ENCODE data around the gene BIRC5. TPM values are rescaled to one million over a fixed set of nuclear protein-coding genes. Genes with fewer than 3 reads are reported as not detected.
"Not testable (repeated sequence)": the region's sequence is repeated elsewhere in the genome, so short reads cannot be mapped to it uniquely, and the experiment has no call there.

Gene BIRC5
- total RNA-seq: 11.0 TPM

DNA sequence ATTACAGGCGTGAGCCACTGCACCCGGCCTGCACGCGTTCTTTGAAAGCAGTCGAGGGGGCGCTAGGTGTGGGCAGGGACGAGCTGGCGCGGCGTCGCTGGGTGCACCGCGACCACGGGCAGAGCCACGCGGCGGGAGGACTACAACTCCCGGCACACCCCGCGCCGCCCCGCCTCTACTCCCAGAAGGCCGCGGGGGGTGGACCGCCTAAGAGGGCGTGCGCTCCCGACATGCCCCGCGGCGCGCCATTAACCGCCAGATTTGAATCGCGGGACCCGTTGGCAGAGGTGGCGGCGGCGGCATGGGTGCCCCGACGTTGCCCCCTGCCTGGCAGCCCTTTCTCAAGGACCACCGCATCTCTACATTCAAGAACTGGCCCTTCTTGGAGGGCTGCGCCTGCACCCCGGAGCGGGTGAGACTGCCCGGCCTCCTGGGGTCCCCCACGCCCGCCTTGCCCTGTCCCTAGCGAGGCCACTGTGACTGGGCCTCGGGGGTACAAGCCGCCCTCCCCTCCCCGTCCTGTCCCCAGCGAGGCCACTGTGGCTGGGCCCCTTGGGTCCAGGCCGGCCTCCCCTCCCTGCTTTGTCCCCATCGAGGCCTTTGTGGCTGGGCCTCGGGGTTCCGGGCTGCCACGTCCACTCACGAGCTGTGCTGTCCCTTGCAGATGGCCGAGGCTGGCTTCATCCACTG lies at the start of gene BIRC5:
Gene BIRC5, plus strand, starts transcription at position 238 of the 690 bp plus-strand sequence. Its CDS starts 64 bp downstream, at position 302.
- no peaks in the 10 kb centered on the region for H3K36me3 ChIP-seq (ENCODE audit: control insufficient read depth in 3 of 3, insufficient read depth in 3 of 3, low read length in 3 of 3)
- no peaks in the 10 kb centered on the region for H3K9me3 ChIP-seq (ENCODE audit: control insufficient read depth in 3 of 3, low read length in 3 of 3)
- H3K4me1 ChIP-seq (ENCODE audit: control insufficient read depth in 3 of 3, insufficient read depth in 3 of 3, low read length in 3 of 3): peaks cover 5 to 6% (median 5%) of the 10 kb centered on the region in 3 donors
- peak within 1 kb of the TSS in 1 of 3 donors; percentile 57 for H3K9ac ChIP-seq (ENCODE audit: low read depth in 1 of 3, low read length in 3 of 3)
- H3K27ac ChIP-seq (ENCODE audit: low read depth, low read length): no peak within 1 kb of the TSS
- peak within 1 kb of the TSS; percentile 58 to 69 (median 60) for H3K4me3 ChIP-seq (ENCODE audit: low read length in 3 of 3)
- no peaks in the 10 kb centered on the region for H3K27me3 ChIP-seq (ENCODE audit: control insufficient read depth in 3 of 3, insufficient read depth in 3 of 3, low read length in 3 of 3)

DNA sequence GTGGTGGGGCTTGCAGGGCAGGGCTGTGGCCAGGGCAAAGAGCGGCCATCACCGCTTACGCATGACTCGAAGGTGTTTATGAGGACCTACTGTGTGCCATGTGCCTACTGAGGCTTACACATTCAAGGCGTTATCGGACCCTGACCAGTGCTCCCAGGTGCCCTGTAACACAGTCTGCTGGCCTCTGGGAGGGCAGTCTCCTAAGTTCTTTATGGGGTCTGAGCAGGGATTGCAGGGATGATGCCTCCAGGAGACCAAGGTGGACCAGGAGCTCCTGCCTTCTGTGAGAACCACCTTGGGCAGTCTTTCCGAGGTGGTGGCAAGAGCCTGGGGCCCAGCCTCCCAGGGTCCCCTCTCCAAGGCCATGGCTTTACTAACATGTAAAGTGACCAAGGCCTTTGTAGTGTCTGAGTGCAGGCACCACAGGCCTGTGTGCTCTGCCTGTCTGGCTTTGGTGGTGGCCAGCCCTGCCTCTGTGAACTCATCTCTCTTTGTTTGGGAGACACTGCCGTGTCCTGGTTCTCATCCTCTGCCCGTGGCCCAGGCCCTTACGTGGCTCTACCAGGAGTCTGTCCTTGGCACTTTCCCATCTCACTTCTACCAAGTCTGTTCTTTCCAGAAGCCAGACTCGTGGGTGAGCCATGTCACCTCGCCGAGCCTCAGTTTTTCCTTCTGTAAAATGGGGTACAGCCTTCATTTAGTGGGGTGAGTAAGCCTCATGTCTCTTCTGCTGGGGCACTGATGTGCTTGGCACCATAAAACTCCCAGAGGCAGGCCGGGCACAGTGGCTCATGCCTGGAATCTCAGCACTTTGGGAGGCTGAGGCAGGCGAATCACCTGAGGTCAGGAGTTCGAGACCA lies 49.1 kb upstream of the BIRC5 start:
- Histone ChIP-seq H3K9me3 (ENCODE audit: control insufficient read depth in 3 of 3, low read length in 3 of 3) (no peaks in the 10 kb centered on the region), H3K4me1 (ENCODE audit: control insufficient read depth in 3 of 3, insufficient read depth in 3 of 3, low read length in 3 of 3) (peaks cover 12 to 16% (median 13%) of the 10 kb centered on the region in 3 donors), H3K9ac (ENCODE audit: low read depth in 1 of 3, low read length in 3 of 3) (no peak overlapping the region), H3K27me3 (ENCODE audit: control insufficient read depth in 3 of 3, insufficient read depth in 3 of 3, low read length in 3 of 3) (no peaks in the 10 kb centered on the region), H3K4me3 (ENCODE audit: low read length in 3 of 3) (no peak overlapping the region), H3K36me3 (ENCODE audit: control insufficient read depth in 3 of 3, insufficient read depth in 3 of 3, low read length in 3 of 3) (no peaks in the 10 kb centered on the region), H3K27ac (ENCODE audit: low read depth, low read length) (no peak overlapping the region)

DNA sequence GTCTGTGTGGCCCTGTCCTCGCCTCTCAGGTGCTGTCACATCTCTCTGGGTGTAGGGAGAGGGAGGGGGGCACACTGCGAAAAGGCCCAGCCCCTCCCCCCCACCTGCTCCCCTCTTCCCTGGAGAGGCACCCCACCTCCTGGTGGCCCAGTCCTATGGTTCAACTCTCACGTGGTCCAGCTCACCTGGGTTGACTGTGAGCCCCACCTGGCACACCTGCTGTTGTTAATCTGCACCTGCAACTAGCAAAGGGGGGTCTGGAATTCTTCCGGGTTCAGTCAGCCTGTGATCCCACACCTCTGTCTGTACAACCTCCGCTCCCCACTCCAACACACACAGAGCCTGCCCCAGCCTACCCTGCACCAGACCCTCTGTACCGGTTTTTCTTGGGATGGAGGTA lies 47.6 kb upstream of the BIRC5 start:
- Histone ChIP-seq H3K27ac (ENCODE audit: low read depth, low read length) (no peak overlapping the region), H3K9ac (ENCODE audit: low read depth in 1 of 3, low read length in 3 of 3) (no peak overlapping the region), H3K4me1 (ENCODE audit: control insufficient read depth in 3 of 3, insufficient read depth in 3 of 3, low read length in 3 of 3) (peaks cover 20 to 30% (median 25%) of the 10 kb centered on the region in 3 donors), H3K36me3 (ENCODE audit: control insufficient read depth in 3 of 3, insufficient read depth in 3 of 3, low read length in 3 of 3) (peaks cover 7 to 8% (median 8%) of the 10 kb centered on the region in 3 donors), H3K27me3 (ENCODE audit: control insufficient read depth in 3 of 3, insufficient read depth in 3 of 3, low read length in 3 of 3) (no peaks in the 10 kb centered on the region), H3K4me3 (ENCODE audit: low read length in 3 of 3) (no peak overlapping the region), H3K9me3 (ENCODE audit: control insufficient read depth in 3 of 3, low read length in 3 of 3) (no peaks in the 10 kb centered on the region)

DNA sequence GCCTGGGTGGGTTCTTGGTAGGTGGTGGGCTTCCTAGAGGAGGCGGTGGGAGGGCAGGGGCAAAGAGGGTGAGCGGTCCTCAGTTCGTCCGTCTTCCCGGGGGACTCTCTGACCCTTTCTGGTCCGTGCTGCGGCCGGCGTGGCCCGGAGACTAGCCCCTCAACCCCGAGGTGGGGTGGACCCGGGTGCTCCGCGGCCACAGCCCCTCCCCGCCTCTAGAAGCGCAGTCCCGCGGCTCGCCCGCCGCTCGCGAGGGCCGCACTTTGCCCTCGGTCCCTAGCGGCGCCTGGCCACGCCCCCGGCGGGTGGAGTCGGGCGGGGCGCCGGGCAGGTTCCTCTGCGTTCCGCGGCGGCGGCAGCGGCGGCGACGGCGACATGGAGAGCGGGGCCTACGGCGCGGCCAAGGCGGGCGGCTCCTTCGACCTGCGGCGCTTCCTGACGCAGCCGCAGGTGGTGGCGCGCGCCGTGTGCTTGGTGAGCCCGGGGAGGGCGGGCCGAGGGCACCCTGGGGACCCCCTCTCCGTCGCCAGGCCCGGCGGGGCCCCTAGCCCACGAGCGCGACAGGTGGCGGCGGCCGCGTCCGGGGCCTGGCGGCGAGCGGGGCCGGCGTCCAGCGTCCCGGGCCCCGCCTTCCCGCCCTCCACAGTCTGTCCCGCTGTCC lies 45.7 kb upstream of the BIRC5 start, which contains the start of gene SYNGR2:
Gene SYNGR2, plus strand, starts transcription at position 340 of the 661 bp plus-strand sequence. Its CDS starts 36 bp downstream, at position 376.
- Histone ChIP-seq H3K9ac (ENCODE audit: low read depth in 1 of 3, low read length in 3 of 3) (peak within 1 kb of the TSS; percentile 69 to 88 (median 86)), H3K4me1 (ENCODE audit: control insufficient read depth in 3 of 3, insufficient read depth in 3 of 3, low read length in 3 of 3) (peaks cover 39 to 50% (median 44%) of the 10 kb centered on the region in 3 donors), H3K36me3 (ENCODE audit: control insufficient read depth in 3 of 3, insufficient read depth in 3 of 3, low read length in 3 of 3) (peaks cover 11 to 14% (median 12%) of the 10 kb centered on the region in 3 donors), H3K27me3 (ENCODE audit: control insufficient read depth in 3 of 3, insufficient read depth in 3 of 3, low read length in 3 of 3) (no peaks in the 10 kb centered on the region), H3K27ac (ENCODE audit: low read depth, low read length) (peak within 1 kb of the TSS; percentile 90), H3K9me3 (ENCODE audit: control insufficient read depth in 3 of 3, low read length in 3 of 3) (no peaks in the 10 kb centered on the region), H3K4me3 (ENCODE audit: low read length in 3 of 3) (peak within 1 kb of the TSS; percentile 68 to 86 (median 79))

DNA sequence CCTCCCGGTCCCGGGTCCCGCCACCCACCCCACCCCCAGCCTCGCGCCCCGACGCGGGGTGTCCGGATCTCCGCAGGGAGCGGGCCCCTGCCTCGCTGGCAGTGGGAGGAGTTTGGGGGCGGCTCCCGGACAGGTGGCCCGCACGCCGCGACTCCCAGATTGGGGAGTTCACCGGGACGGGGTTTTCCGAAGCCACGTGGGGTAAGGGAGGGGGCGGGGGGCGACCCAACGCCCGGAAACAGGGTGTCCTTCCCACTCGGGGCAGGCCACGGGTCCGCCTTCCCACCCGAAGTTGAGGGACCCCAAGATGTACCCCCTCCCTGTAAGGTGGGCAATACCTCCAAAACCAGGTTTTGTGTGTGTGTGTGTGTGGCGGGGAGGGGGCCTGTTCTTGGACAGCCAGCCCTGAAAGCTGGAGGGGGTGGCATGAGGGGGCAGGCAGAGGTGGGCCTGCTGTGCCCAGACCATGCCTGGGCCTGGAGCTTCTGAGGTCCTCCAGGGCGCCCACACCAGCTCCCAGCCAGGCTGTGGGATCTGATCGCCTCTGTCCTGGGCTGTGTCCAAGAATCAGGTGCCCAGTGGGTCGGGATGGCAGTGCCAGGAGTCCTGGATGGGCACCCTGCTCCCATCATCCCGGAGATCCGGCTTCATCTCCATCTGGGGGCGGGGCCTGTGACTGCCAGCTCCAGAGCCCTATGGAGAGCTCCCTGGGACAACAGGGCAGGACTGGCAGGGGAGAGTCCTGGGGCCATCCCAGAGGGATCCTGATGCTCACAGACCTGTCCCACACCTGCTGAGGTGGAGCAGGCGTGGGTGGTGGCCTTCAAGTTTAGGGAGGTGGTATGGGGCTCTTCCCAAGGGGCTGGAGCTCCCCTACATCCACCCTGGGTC lies 44.9 kb upstream of the BIRC5 start:
- peak overlapping the region; percentile 90 for H3K27ac ChIP-seq (ENCODE audit: low read depth, low read length)
- peak overlapping the region; percentile 65 to 88 (median 86) for H3K9ac ChIP-seq (ENCODE audit: low read depth in 1 of 3, low read length in 3 of 3)
- H3K27me3 ChIP-seq (ENCODE audit: control insufficient read depth in 3 of 3, insufficient read depth in 3 of 3, low read length in 3 of 3): no peaks in the 10 kb centered on the region
- no peaks in the 10 kb centered on the region for H3K9me3 ChIP-seq (ENCODE audit: control insufficient read depth in 3 of 3, low read length in 3 of 3)
- peak overlapping the region; percentile 68 to 86 (median 79) for H3K4me3 ChIP-seq (ENCODE audit: low read length in 3 of 3)
- H3K4me1 ChIP-seq (ENCODE audit: control insufficient read depth in 3 of 3, insufficient read depth in 3 of 3, low read length in 3 of 3): peaks cover 47 to 57% (median 52%) of the 10 kb centered on the region in 3 donors
- peaks cover 11 to 14% (median 14%) of the 10 kb centered on the region in 3 donors for H3K36me3 ChIP-seq (ENCODE audit: control insufficient read depth in 3 of 3, insufficient read depth in 3 of 3, low read length in 3 of 3)

DNA sequence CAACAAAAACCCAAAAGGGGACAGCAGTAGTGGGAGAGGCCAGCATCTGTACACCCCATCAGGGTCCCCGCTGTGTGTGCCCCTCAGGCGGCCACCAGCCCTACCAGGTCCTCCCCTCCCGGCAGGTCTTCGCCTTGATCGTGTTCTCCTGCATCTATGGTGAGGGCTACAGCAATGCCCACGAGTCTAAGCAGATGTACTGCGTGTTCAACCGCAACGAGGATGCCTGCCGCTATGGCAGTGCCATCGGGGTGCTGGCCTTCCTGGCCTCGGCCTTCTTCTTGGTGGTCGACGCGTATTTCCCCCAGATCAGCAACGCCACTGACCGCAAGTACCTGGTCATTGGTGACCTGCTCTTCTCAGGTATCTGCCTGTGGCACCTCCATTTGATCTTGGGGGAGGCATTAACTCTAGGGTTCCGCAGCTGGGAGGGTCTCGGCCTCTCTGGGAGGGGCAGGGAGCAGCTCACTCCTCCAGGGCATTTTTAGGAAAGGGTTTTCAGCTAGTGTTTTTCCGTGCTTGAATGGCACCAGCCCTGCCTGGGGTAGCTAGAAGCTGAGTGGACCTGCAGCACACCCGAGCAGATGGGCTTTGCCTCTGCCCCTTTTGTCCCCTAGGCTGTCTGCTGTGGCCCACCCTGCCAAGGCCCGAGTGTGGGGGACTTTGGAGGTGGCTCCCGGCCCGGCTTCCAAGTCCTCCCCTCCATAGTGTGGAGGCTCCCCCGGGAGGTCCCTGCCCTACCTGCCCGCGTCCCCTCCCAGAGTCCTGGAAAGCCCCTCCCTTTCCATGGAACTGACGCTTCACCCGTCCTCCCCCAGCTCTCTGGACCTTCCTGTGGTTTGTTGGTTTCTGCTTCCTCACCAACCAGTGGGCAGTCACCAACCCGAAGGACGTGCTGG lies 43.1 kb upstream of the BIRC5 start:
- Histone ChIP-seq H3K36me3 (ENCODE audit: control insufficient read depth in 3 of 3, insufficient read depth in 3 of 3, low read length in 3 of 3) (peaks cover 11 to 14% (median 14%) of the 10 kb centered on the region in 3 donors), H3K27me3 (ENCODE audit: control insufficient read depth in 3 of 3, insufficient read depth in 3 of 3, low read length in 3 of 3) (no peaks in the 10 kb centered on the region), H3K9ac (ENCODE audit: low read depth in 1 of 3, low read length in 3 of 3) (peak overlapping the region in 2 of 3 donors; percentile 47 to 80), H3K9me3 (ENCODE audit: control insufficient read depth in 3 of 3, low read length in 3 of 3) (no peaks in the 10 kb centered on the region), H3K4me1 (ENCODE audit: control insufficient read depth in 3 of 3, insufficient read depth in 3 of 3, low read length in 3 of 3) (peaks cover 64 to 75% (median 70%) of the 10 kb centered on the region in 3 donors), H3K27ac (ENCODE audit: low read depth, low read length) (peak overlapping the region; percentile 99), H3K4me3 (ENCODE audit: low read length in 3 of 3) (no peak overlapping the region)

DNA sequence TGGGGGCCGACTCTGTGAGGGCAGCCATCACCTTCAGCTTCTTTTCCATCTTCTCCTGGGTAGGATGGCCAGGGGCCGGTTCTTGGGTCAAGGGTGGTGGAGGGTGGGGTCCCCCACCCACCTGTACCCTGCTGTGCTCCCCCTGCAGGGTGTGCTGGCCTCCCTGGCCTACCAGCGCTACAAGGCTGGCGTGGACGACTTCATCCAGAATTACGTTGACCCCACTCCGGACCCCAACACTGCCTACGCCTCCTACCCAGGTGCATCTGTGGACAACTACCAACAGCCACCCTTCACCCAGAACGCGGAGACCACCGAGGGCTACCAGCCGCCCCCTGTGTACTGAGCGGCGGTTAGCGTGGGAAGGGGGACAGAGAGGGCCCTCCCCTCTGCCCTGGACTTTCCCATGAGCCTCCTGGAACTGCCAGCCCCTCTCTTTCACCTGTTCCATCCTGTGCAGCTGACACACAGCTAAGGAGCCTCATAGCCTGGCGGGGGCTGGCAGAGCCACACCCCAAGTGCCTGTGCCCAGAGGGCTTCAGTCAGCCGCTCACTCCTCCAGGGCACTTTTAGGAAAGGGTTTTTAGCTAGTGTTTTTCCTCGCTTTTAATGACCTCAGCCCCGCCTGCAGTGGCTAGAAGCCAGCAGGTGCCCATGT lies 42.3 kb upstream of the BIRC5 start:
- H3K4me3 ChIP-seq (ENCODE audit: low read length in 3 of 3): peak overlapping the region in 2 of 3 donors; percentile 19 to 45
- H3K4me1 ChIP-seq (ENCODE audit: control insufficient read depth in 3 of 3, insufficient read depth in 3 of 3, low read length in 3 of 3): peaks cover 72 to 83% (median 78%) of the 10 kb centered on the region in 3 donors
- H3K27me3 ChIP-seq (ENCODE audit: control insufficient read depth in 3 of 3, insufficient read depth in 3 of 3, low read length in 3 of 3); H3K9me3 ChIP-seq (ENCODE audit: control insufficient read depth in 3 of 3, low read length in 3 of 3): not testable (repeated sequence)
- peak overlapping the region in 2 of 3 donors; percentile 47 to 80 for H3K9ac ChIP-seq (ENCODE audit: low read depth in 1 of 3, low read length in 3 of 3)
- H3K36me3 ChIP-seq (ENCODE audit: control insufficient read depth in 3 of 3, insufficient read depth in 3 of 3, low read length in 3 of 3): peaks cover 11 to 14% (median 14%) of the 10 kb centered on the region in 3 donors
- peak overlapping the region; percentile 99 for H3K27ac ChIP-seq (ENCODE audit: low read depth, low read length)
